Measurements from ENCODE around the gene ZCCHC4. TPM values are rescaled to one million over a fixed set of nuclear protein-coding genes. Genes with fewer than 3 reads are reported as not detected.
A peak's percentile ranks its signal among the peaks of the same experiment; 100 is the strongest.

ZCCHC4 gene
- total and polyA plus RNA-seq, 2 of the 4 experiments (the other 2 are of a cell fraction): 7.9 to 8.1 TPM

GRCh38 chr4:25386926-25387325 is 74.4 kb downstream of the ZCCHC4 start:
- Histone ChIP-seq H2BK120ac (ENCODE audit: low read depth, low read length) (no peak overlapping the region), H2AK9ac (replicated peaks; ENCODE audit: low read depth, low read length, poor library complexity) (no peak overlapping the region), H3K9me3 (ENCODE audit: control insufficient read depth, insufficient read depth, low read length) (no peaks in the 10 kb centered on the region), H3K4me2 (ENCODE audit: low read depth, low read length) (no peak overlapping the region), H2BK5ac (ENCODE audit: low read depth, low read length, poor library complexity, severe bottlenecking) (no peak overlapping the region), H3K9ac (ENCODE audit: low read depth, low read length) (no peak overlapping the region), H4K5ac (ENCODE audit: low read depth, low read length) (no peak overlapping the region), H3K27ac (ENCODE audit: insufficient read depth, low read length) (no peak overlapping the region), H3K27me3 (ENCODE audit: control insufficient read depth, insufficient read depth, low read length) (no peaks in the 10 kb centered on the region), H3K18ac (ENCODE audit: low read depth, low read length) (no peak overlapping the region), H3K79me1 (ENCODE audit: low read depth in 1 of 2, low read length in 2 of 2) (no peaks in the 10 kb centered on the region; a peak in 3 of 4 replicates), H2AFZ (replicated peaks; ENCODE audit: low read length, poor library complexity) (no peak overlapping the region), H3K23ac (ENCODE audit: low read depth, low read length) (no peak overlapping the region), H4K91ac (ENCODE audit: insufficient read depth, low read depth, low read length) (no peak overlapping the region), H3K36me3 (ENCODE audit: control insufficient read depth, insufficient read depth, low read length) (peaks cover 24% of the 10 kb centered on the region), H3K56ac (ENCODE audit: extremely low read depth, insufficient read depth, low read length) (no peak overlapping the region), H3K9me1 (ENCODE audit: insufficient read depth, low read length) (no peaks in the 10 kb centered on the region), H3K4me3 (ENCODE audit: insufficient read depth, low read depth, low read length) (no peak overlapping the region), H4K20me1 (ENCODE audit: insufficient read depth, low read length) (no peaks in the 10 kb centered on the region), H4K8ac (ENCODE audit: low read depth in 2 of 2, low read length in 2 of 2) (no peak overlapping the region), H2AK5ac (ENCODE audit: low read depth, low read length) (no peak overlapping the region), H3K14ac (replicated peaks; ENCODE audit: low read depth, low read length) (no peak overlapping the region), H3K4me1 (ENCODE audit: control insufficient read depth, insufficient read depth, low read length) (no peaks in the 10 kb centered on the region), H2BK15ac (ENCODE audit: low read depth, low read length) (no peak overlapping the region), H3K4ac (ENCODE audit: low read depth, low read length) (no peak overlapping the region), H2BK20ac (ENCODE audit: low read depth, low read length) (no peak overlapping the region)
- BruUV-seq (replicated peaks): no TSS peak
- no peak for ATAC-seq (ENCODE audit: low read depth)
- intact Hi-C loops (cut with micrococcal nuclease) (no loop called here), in situ Hi-C loops (cut with MboI; ENCODE audit: low sequenced_read_pairs) (no loop called here), dilution Hi-C loops (cut with HindIII; ENCODE audit: low sequenced_read_pairs, unreplicated experiment) (no loop called here)
- TF ChIP-seq, protein P1, sequence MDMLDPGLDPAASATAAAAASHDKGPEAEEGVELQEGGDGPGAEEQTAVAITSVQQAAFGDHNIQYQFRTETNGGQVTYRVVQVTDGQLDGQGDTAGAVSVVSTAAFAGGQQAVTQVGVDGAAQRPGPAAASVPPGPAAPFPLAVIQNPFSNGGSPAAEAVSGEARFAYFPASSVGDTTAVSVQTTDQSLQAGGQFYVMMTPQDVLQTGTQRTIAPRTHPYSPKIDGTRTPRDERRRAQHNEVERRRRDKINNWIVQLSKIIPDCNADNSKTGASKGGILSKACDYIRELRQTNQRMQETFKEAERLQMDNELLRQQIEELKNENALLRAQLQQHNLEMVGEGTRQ (IDR thresholded peaks at IDR 0.05; ENCODE audit: low read depth, low read length): no peak
- peak; percentile 55 for TF ChIP-seq MAFK (IDR thresholded peaks at IDR 0.05; ENCODE audit: low read depth, low read length)
- CTCF ChIA-PET: no interaction called here
- POLR2A ChIA-PET (ENCODE audit: unreplicated experiment): interaction anchor here (0.7 kb wide), 1 partner anchor 1514 kb away, joined by 3 read pairs; no protein-coding TSS in a partner anchor
- DNase-seq: no peak
- no CpG with 5 or more reads among the region's 2 CpGs for WGBS, 2 experiments (ENCODE audit: extremely low coverage in 2 of 2, insufficient read length in 1 of 2)

Measured in IMR-90 (cell line).